HG02588 (cell line): ENCODE results near the gene FBXO34.
"Not testable (repeated sequence)": the region's sequence is repeated elsewhere in the genome, so short reads cannot be mapped to it uniquely, and the experiment has no call there.

ENCODE experiments used
- ATAC-seq: cut with Tn5 transposase; IDR thresholded peaks from one replicate; pipeline ENCODE4 v1.9.1; 2021; ENCODE audit warnings: mild to moderate bottlenecking, moderate library complexity; ENCODE audit not compliant: unreplicated experiment

FBXO34 gene

GRCh38 chr14:55340482-55340881, 69.3 kb downstream of the FBXO34 start:
- no peak for ATAC-seq

- no peak for ATAC-seq
Measured at GRCh38 chr14:55341781-55342180, 70.6 kb downstream of the FBXO34 start.

DNA sequence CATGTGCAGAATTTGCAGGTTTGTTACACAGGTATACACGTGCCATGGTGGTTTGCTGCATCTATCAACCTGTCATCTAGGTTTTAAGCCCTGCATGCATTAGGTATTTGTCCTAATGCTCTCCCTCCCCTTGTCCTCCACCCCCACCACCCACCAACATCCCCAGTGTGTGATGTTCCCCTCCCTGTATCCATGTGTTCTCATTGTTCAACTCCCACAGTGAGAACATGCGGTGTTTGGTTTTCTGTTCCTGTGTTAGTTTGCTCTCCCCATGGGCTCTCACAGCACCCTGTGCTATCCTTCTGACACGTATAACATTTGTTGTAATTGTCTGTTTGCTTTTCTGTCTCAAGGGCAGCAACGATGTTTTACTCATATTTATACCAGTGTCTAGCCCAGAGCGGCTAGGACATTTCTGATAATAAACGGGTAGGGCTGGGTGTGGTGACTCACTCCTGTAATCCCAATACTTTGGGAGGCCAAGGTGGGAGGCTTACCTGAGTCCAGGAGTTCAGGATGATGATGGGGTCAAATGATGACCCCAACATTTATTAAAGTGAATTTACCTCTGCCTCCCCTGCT, 73.5 kb downstream of the FBXO34 start:
- ATAC-seq = not testable (repeated sequence)

DNA sequence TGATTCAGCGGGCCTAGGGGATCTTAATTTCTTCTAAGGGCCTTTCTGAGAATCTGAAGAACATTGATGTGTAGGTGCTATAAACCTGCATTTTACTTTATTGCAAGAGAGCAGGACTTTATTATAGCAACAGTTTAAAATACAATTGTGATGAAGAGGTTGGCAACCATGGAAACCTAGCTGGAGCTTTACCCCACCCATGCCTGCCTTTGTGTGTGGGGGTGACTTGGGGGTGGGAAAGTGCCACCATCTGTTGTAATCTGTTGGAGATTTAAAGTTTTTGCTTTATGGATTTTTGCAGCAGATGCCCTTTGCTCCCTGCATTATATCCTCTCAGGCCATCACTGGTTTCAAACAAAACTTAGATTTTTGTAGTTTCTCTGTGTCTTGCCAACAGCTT, 75.8 kb downstream of the FBXO34 start:
- ATAC-seq = no peak

DNA sequence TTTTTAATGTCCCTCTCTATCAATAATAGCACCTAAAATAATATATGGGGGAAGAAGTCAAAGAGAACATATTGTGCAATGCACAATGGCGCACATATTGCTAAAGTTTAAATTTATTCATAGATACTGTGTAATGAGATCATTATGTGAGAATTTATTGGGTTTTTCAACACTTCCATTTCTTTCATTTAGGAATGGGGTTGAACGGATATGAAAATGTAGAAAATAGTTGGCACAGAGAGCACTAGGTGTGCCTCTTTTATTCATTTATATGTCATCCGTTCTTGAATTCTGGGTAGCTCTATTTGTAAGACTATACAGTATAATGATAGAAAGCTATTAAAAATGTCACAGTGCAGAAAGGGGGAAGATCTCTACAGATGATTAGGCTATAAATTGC, 76.5 kb downstream of the FBXO34 start:
- no peak for ATAC-seq

GRCh38 chr14:55348766-55349453, 77.7 kb downstream of the FBXO34 start:
- no peak for ATAC-seq

GRCh38 chr14:55349565-55349964, 78.3 kb downstream of the FBXO34 start:
- ATAC-seq = no peak

- ATAC-seq = no peak
Measured at GRCh38 chr14:55350461-55350860, 79.2 kb downstream of the FBXO34 start.

GRCh38 chr14:55351111-55351510, 79.9 kb downstream of the FBXO34 start:
- no peak for ATAC-seq

DNA sequence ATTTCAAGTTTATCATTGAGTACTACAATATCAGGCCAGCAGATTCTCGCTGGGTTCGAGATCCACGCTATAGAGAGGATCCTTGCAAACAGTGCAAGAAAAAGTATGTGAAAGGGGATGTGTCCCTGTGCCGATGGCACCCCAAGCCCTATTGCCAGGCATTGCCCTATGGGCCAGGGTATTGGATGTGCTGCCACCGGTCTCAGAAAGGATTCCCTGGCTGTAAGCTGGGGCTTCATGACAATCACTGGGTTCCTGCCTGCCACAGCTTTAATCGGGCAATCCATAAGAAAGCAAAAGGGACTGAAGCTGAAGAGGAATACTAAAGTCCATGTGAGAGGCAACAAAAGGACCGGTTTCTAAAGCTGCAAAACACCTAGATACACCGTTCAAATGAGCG, 81.0 kb downstream of the FBXO34 start:
- no peak for ATAC-seq

- no peak for ATAC-seq
Measured at GRCh38 chr14:55353686-55354467, 82.7 kb downstream of the FBXO34 start.

GRCh38 chr14:55354500-55354899, 83.3 kb downstream of the FBXO34 start:
- ATAC-seq = no peak

DNA sequence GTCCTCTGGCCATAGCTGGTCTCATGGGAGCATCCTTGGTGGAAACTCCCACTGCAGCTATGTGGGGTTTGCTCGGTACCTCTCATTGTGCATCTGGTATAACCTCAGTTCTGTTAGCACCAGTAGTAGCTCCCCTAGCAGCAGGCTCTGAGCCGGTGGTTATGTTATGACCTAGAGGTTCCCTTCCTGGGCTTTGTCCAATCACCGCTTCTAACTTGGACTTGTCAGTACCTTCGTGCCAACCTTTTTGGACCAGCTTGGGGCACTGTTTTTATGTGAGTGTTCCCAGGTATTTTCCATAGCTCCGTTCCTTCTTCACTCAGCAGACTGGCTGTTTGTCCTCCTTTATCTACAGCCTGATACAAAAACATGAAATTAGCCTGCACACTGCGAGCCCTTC, 84.7 kb downstream of the FBXO34 start:
- no peak for ATAC-seq

DNA sequence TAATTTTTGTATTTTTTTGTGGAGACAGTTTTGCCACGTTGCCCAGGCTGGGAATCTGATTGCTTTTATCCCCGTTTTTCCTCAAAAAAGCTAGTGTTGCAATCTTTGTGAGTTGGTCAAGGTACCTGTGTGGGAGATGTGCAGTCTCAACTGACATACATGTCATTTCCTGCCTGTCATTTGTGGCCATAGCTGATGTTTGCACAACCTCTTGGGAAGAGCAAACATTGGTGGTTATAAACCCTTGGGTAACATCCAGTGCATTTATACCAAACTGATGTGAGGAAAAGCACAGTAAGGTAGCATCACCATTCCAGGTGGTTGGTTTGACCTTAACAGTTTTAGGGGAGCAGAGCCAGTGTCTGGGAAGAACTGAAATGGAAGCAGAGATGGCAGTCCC, 85.7 kb downstream of the FBXO34 start:
- no peak for ATAC-seq

GRCh38 chr14:55359307-55359706, 88.1 kb downstream of the FBXO34 start:
- ATAC-seq = no peak

GRCh38 chr14:55361190-55361589, 90.0 kb downstream of the FBXO34 start:
- ATAC-seq = no peak

DNA sequence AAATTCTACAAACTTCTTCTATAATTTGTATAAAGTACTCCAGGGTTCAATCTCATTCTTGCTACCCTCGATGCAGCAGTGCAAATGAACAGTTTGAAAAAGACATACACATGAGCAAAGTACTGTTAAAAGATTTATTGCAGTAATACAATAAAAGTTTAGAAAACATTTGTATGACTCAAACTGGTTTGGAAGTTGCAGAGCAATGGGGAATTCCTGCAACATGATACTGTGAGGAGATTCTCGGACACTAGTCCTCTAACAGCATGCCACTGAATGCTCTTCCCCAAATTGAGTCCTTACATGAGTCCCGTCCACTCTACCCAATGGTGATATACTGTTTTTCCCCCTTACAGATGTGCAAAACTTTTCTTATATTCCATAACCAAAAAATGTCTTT, 95.0 kb downstream of the FBXO34 start:
- no peak for ATAC-seq

DNA sequence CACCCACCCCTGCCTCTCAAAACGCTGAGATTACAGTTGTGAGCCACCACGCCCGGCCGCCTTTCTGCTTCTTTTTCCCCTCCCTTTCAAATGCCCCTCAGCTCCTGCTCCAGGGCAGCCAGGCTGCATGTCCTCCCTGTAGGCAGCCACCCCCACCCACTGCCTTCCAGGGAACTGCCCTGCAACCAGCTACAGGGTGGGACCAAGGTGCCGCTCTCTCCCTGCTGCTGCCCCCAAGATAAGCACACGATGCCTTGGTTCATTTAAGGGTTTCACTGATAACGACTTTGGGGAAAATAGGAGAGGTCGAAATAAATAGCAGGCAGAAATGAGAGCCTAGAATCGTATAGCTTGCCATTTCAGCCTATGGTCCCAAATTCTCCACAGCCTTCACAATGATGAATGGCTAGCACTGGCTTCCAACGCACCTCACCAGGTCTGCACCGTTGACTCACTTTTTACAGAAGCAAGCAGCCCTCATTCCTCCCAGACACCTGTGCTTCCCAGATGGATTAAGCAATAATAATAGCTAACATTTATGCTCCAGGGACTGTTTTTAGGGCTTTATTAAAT, 99.7 kb downstream of the FBXO34 start:
- no peak for ATAC-seq

- no peak for ATAC-seq
Measured at GRCh38 chr14:55372423-55372822, 101.2 kb downstream of the FBXO34 start.

GRCh38 chr14:55372825-55373224, 101.6 kb downstream of the FBXO34 start:
- ATAC-seq = no peak

- no peak for ATAC-seq
Measured at GRCh38 chr14:55373784-55374705, 102.8 kb downstream of the FBXO34 start.
